DLD1 (cell line): ENCODE measurements around the gene CYP2A13.
"Not testable (repeated sequence)": the region's sequence is repeated elsewhere in the genome, so short reads cannot be mapped to it uniquely, and the experiment has no call there.

Source experiments
- in situ Hi-C: cut with HindIII; loops from 2 replicates; pipeline ENCODE4 v1.10.0; 2017; ENCODE audit warnings: low sequenced_read_pairs

CYP2A13 gene

GRCh38 chr19:41120929-41121911, 33.0 kb downstream of the CYP2A13 start:
- in situ Hi-C loops, result not testable (repeated sequence)

DNA sequence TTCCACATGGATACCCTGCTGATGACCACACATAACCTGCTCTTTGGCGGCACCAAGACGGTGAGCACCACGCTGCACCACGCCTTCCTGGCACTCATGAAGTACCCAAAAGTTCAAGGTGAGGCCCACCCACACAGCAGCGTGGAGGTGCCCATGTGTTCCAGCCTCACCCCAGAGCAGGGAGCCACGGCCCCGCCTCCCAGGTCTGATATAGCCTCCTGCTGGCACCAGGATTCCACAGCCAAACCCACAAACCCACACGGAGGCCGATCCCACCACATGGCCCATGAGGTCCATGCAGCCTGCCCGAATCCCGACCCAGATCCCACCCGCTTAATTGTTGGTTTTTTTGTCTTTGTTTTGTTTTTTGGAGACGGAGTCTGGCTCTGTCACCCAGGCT, 34.6 kb downstream of the CYP2A13 start:
- in situ Hi-C loops, result not testable (repeated sequence)

DNA sequence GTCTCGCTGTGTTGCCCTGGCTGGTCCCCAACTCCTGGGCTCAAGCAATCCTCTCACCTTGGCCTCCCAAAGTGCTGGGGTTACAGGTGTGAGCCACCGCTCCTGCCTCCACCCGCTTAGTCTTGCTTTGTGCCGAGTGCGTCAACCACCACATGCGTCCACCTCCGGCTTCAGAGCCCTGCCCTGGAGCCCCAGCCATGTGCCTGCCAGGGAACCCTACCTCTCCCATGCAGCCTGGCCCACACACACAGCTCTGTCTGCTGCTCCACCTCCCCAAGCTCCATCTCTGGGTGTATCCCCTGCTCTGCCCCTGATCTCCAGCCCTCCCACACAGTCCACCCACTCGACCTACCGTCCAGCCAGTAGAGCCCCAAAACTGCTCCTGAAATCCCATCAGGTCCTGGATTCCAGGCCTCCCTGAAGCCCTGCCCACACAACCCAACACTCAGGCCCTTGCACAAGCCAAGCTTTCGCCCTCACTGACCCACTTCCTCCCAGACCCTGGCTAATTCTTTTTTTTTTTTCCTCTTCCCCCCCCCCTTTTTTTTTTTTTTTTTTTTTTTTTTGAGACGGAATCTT, 35.6 kb downstream of the CYP2A13 start:
- in situ Hi-C loops, result no loop called here

DNA sequence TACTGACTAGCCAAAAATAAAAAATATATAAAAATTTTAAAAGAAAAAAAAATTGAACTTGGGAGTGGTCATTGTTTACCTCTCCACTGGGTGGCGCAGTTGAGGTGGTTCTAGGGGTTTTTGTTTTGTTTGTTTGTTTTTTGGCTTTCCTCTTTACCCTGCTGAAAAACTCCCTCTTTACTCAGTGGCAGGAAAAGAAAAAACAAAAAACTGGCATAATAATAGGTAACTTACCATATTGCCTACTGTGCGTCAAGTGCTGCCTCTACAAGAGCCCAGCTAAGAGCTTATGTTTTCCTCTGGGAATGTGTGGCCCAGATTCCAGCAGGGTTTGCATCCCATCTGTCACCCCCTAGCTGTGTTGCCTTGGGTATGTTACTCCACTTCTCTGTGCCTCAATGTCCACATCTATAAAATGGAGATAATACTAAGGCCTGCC, 38.5 kb downstream of the CYP2A13 start:
- in situ Hi-C loops, result not testable (repeated sequence)

- in situ Hi-C loops, result not testable (repeated sequence)
Observed at GRCh38 chr19:41127362-41127761, 39.1 kb downstream of the CYP2A13 start.

GRCh38 chr19:41127801-41128300, 39.6 kb downstream of the CYP2A13 start:
- in situ Hi-C loops, result not testable (repeated sequence)

DNA sequence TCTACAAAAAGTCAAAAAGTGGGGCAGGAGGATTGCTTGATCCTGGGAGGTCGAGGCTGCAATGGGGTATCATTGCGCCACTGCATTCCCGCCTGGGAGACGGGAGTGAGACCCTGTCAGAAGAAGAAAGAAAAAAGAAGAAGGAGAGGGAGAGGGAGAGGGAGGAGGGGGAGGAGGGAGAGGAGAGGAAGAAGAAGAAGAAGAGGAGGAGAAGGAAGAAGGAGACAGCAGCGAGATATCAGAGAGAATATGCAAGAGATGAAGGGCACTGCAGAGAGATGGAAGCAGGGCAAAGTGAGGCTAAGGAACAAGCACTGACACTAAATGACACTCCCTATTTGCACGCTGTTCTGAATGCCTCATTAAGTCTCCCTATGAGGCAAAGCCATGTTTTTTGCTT, 40.4 kb downstream of the CYP2A13 start:
- in situ Hi-C loops, result no loop called here

DNA sequence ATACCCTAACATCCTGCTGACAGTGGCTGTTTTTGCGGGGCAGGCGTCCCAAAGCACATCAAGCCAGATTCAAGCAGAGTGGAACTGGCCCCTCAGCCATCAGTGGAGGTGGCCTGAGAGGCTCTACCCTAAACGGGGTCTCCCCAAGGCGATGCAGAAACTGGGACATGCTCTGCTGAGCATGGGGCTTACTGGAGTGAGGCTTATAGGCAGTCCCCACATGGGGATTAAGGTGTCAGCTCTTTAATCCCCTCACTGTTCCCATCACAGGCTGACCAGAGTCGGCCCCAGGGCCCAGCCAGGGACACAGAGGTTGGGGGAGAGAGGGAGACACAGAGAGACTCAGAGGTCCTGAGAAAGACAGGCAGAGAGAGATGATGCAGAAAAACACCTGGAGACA, 42.9 kb downstream of the CYP2A13 start:
- in situ Hi-C loops, result no loop called here

- in situ Hi-C loops, result no loop called here
Observed at GRCh38 chr19:41133260-41133659, 45.0 kb downstream of the CYP2A13 start.

DNA sequence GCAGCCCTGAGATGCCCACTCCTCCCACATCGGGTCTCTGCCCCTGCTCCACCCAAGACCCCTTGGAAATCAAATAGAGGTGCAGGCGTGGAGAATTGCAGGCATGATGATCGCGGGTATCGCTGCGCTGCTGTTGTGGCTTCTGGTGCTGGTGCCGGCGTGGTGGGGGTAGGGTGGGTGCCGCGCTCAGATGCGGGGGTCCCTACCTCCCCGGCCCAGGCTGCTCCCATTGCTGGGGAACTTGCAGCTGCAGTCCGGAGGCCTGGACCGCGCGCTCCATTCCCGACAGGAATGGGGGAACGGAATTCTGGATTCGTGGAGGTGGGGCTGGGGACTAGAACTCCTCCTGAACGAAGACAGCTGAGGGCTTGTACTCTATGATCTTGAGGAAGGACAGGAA, 46.4 kb downstream of the CYP2A13 start:
- in situ Hi-C loops, result no loop called here

GRCh38 chr19:41135390-41136384, 47.4 kb downstream of the CYP2A13 start:
- in situ Hi-C loops, result not testable (repeated sequence)

GRCh38 chr19:41136636-41137455, 48.6 kb downstream of the CYP2A13 start:
- in situ Hi-C loops, result no loop called here

GRCh38 chr19:41144403-41144802, 56.2 kb downstream of the CYP2A13 start:
- in situ Hi-C loops, result no loop called here
